GM19023 (cell line): ENCODE data around the gene EXD1.
"Not testable (repeated sequence)": the region's sequence is repeated elsewhere in the genome, so short reads cannot be mapped to it uniquely, and the experiment has no call there.

Source experiments
- ATAC-seq: cut with Tn5 transposase; IDR thresholded peaks from one replicate; pipeline ENCODE4 v1.9.1; 2021; ENCODE audit warnings: mild to moderate bottlenecking, moderate library complexity; ENCODE audit not compliant: unreplicated experiment

The EXD1 gene

GRCh38 chr15:41151451-41152005, 79.0 kb downstream of the EXD1 start:
- ATAC-seq, result no peak

- ATAC-seq, result no peak
Observed at GRCh38 chr15:41150279-41150678, 80.3 kb downstream of the EXD1 start.

GRCh38 chr15:41148065-41148464, 82.5 kb downstream of the EXD1 start:
- ATAC-seq, result no peak

GRCh38 chr15:41139619-41140018, 90.9 kb downstream of the EXD1 start:
- ATAC-seq, result no peak

- ATAC-seq, result not testable (repeated sequence)
Observed at GRCh38 chr15:41139112-41139511, 91.4 kb downstream of the EXD1 start.

- not testable (repeated sequence) for ATAC-seq
Observed at GRCh38 chr15:41135580-41135979, 95.0 kb downstream of the EXD1 start.

- ATAC-seq, result no peak
Observed at GRCh38 chr15:41133454-41133853, 97.1 kb downstream of the EXD1 start.
